ENCODE measurements around the gene TMEM44.
"Not testable (repeated sequence)": the region's sequence is repeated elsewhere in the genome, so short reads cannot be mapped to it uniquely, and the experiment has no call there.

Gene TMEM44

GRCh38 chr3:194640829-194641228, 7.6 kb upstream of the TMEM44 start:
- peak; percentile 51 for DNase-seq

- no peak for DNase-seq
Measured at GRCh38 chr3:194638991-194639605, 5.9 kb upstream of the TMEM44 start.

DNA sequence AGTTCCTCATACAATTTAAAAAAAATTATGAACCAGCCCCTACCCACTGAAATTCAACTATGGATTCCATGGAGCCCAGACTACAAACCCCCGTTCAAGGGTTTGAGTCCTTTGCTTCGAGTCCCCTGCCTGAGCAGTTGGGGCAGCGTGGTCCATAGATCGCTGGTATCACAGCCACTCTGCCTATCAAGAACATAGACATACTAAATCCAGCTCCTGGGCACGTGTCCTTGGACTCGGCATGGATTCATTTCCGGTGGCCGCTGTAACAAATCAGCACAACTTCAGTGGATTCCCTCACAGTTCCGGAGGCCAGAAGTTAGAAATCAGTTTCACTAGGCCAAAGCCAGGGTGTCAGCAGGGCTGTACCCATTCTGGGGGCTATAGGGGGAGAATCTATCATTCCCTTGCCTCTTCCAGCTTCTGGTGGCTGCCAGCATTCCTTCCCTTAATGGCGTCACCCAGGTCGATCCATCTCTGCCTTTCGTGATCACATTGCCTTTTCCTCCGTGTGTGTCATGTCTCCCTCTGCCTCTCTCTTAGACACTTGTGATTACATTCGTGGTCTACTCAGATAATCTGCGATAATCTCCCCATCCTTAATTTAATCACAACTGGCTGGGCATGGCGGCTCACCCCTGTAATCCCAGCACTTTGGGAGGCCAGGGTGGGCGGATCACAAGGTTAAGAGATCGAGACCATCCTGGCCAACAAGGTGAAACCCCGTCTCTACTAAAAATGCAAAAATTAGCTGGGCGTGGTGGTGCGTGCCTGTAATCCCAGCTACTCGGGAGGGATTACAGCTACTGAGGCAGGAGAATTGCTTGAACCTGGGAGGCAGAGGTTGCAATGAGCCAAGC, 4.6 kb upstream of the TMEM44 start:
- DNase-seq: no peak

DNA sequence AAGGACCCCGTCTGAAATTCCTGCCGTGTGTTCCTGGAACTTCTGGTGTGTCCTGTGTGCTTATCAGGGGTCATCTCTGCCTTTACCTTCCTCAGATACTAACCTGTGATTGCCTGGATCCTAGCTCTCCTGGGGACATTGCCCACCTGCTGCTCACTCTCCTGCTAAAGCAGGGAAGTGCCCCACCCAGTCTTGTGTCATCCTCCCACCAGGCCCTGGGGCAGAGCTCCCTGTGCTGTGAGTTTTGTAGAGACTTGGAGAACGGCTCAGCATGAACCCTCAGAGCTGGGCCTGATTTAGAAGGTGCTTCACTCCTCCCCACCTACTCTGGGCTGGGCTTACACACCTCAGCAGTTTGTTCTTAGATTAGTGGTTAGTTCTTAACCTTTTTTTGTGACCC, 3.8 kb upstream of the TMEM44 start:
- no peak for DNase-seq

GRCh38 chr3:194632809-194633348, 340 bp downstream of the TMEM44 start:
- peak; percentile 59 for DNase-seq

DNA sequence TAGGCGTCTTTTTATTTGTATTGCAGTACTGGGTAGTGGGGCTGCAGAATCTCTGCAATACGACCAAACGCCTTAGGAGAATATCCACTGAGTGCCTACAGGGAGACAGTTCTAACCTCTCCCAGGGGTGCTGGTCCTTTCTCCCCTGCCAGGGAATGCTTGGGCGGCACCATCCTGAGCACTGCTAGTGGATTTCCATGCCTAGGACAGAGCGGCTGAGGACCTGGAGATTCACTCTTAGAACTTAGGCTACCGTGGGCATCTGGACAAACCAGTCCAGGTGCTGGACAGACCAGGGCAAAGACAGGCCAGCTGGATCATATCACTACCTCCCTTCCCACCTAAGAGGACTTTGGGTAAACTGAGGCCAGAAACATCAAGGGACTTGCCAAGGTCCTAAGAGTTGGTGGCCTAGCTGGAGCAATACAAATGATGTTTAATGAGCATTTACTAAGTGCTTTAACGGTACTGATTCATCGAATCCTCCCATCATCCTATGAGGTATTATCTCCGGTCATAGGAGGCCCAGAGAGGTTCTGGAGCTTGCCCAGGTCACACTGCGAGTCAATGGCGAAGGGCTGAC, 902 bp downstream of the TMEM44 start:
- DNase-seq: no peak

DNA sequence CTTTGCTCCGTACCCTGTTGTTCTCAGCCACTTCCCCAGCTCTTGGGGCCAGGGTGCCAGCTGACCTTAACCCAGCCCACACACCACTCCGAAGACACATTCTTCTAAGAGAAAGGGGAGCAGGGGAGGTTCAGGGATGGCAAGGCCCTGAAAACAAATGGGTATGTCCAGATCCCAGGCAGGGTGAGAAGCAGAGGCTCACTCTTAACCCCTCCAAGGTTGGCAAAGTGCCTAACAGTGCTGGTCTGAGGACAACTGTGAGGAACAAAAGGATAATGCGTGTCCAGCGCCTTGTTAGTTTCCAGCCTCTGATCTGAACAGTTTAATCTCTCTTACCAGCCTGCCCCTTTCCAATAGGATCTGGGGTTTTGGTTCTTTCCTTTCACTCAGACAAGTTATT, 1.5 kb downstream of the TMEM44 start:
- DNase-seq: no peak

GRCh38 chr3:194630681-194631080, 2.5 kb downstream of the TMEM44 start:
- DNase-seq: not testable (repeated sequence)

DNA sequence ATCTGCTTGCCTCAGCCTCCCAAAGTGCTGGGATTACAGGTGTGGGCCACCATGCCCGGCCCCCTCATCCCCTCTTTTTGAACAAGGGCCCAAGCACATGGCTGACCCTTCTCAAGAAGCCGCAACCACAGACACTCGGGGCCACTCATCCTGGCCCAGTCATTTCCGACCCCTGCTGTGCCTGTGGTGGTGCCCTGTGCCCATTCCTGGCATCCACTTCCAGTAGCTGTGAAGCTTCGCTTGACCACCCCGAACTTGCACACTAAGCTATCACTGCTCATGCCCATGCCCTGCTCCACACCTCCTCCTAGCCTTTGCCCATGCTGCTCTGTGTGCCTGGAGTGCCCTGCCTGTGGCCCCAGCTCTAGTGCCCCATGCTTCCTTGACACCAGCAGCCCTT, 8.3 kb downstream of the TMEM44 start:
- DNase-seq: no peak

- no peak for DNase-seq
Measured at GRCh38 chr3:194623449-194624290, 9.5 kb downstream of the TMEM44 start.

- no peak for DNase-seq
Measured at GRCh38 chr3:194622621-194623340, 10.4 kb downstream of the TMEM44 start.

DNA sequence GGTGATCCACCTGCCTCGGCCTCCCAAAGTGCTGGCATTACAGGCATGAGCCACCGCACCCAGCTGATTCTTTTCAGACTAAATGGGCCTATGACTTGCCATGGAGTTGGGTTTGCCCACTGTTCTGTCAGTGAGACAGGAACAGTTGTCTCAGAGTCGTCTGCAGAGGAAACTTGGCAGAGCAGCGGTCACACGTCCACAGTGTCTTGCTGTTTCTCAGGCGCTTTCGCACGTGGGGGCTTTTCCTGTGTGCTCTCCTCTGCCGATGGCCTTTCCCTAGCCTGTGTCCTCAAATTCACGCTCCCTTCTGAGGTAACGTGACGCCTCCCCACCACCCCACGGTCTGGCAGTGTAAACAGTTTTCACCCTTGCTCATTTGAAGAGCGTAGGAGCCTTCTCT, 11.3 kb downstream of the TMEM44 start:
- no peak for DNase-seq

- no peak for DNase-seq
Measured at GRCh38 chr3:194620196-194620595, 13.0 kb downstream of the TMEM44 start.

DNA sequence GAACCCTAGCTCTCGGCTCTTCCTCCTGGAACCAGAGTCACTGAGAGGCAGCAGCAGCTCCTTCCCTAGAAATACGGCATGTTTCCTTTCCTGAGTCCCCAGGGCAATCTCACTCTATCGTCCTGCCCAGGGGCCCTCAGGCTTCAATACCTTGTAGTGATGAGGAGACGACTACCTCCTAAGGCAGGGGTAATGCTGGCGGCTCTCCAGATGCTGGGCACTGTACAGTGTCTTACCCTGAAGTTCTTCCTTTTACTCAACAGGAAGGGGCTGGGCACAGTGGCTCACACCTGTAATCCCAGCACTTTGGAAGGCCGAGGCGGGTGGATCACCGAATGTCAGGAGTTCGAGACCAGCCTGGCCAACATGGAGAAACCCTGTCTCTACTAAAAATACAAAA, 13.5 kb downstream of the TMEM44 start:
- no peak for DNase-seq

- DNase-seq: no peak
Measured at GRCh38 chr3:194618858-194619608, 14.2 kb downstream of the TMEM44 start.

- DNase-seq: peak; percentile 42
Measured at GRCh38 chr3:194617827-194618226, 15.4 kb downstream of the TMEM44 start.

DNA sequence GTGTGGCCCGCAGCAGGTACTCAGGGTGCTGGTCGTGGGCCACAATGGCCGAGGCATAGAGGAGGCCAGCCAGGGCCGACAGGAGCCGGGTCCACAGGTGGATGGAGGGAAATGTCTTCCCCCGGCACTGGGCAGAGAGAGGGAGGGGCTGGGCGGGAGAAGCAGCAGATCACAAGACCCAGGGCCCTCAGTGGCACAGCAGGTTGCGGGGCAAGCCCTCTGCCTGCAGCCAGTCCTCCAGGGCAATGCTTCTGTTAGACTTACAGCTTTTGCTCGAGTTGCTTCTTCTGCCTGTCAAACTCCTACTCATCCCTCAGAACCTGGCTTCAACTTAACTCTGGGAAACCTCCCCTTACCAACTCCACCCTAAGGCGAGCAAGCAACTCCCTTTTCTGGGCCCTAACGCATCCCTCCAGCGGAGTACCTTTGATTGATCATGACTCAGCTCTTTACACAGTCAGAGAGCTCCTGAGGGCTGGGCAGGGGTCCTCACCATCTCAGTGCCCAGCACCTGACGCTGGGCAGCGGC, 16.0 kb downstream of the TMEM44 start:
- DNase-seq: no peak

- DNase-seq: no peak
Measured at GRCh38 chr3:194615226-194615625, 18.0 kb downstream of the TMEM44 start.

- DNase-seq: no peak
Measured at GRCh38 chr3:194612221-194612620, 21.0 kb downstream of the TMEM44 start.

- no peak for DNase-seq
Measured at GRCh38 chr3:194610689-194611088, 22.5 kb downstream of the TMEM44 start.

GRCh38 chr3:194609601-194610000, 23.6 kb downstream of the TMEM44 start:
- no peak for DNase-seq
